ENCODE measurements around the gene IRF5.

GRCh38 chr7:128918016-128918665, 19.6 kb upstream of the IRF5 start:
- TF ChIP-seq CTCF (conservative IDR thresholded peaks at IDR 0.05; ENCODE audit: low read depth, low read length) (no peak), EZH2 (IDR thresholded peaks at IDR 0.05; ENCODE audit: borderline replicate concordance, low read depth, low read length, poor library complexity, severe bottlenecking) (no peak)
